RKO (cell line): Measurements from ENCODE around the gene CHST12.
A peak's percentile ranks its signal among the peaks of the same experiment; 100 is the strongest.
"Not testable (repeated sequence)": the region's sequence is repeated elsewhere in the genome, so short reads cannot be mapped to it uniquely, and the experiment has no call there.

Experiments used
- DNase-seq: peaks from one replicate; pipeline ENCODE4 v3.0.0-alpha.2; 2016; ENCODE audit warnings: low spot score

CHST12 gene

DNA sequence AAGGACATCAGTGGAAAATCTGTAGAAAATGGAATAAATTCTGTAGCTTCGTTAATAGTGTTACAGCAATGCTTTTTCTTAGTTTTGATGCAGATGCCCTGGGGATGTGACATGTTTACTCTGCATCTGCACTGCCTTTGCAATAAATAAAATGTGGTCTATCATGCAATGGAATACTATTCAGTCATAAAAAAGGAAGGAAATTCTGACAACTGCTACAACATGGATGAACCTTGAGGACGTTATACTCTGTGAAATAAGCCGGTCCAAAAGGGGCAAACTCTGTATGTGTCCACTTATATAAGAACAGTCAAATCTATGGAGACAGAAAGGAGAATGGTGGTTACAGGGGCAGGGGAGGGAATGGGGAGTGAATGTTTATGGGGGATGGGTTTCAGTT is 59.3 kb downstream of the CHST12 start:
- DNase-seq: no peak

DNA sequence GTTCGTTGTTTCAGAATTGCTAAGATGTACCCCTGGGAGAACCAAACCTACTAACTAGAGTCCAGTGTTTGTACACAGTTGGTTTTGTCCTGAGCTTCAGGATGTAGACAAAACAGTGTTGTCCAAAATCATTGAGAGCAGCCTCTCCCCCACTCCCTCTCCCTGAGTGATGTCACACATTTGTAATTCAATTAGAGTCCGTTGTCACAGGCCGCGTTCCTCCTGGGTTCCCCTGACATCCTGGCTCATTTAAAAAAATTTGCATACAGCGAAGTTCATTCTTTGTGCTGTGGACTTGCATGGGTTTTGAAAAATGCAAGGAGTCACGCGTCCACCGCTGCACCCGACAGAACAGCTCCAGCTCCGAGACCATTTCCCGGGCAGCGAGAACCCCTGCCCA is 62.5 kb downstream of the CHST12 start:
- no peak for DNase-seq

DNA sequence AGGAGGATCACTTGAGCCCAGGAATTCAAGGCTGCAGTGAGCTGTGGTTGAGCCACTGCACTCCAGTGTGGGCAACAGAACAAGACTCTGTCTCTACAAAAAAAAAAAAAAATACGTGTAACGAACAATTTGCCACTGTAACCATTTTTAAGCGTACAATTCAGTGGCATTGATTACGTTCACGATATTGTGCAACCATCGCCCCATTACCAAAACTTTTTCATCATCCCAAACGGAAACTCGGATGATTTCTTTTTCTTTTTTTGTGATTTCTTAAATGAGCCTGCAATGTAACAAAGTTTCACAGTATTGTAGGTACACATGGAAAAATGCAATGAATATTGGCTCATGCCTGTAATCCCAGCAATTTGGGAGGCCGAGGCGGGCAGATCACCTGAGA is 63.3 kb downstream of the CHST12 start:
- DNase-seq: no peak

DNA sequence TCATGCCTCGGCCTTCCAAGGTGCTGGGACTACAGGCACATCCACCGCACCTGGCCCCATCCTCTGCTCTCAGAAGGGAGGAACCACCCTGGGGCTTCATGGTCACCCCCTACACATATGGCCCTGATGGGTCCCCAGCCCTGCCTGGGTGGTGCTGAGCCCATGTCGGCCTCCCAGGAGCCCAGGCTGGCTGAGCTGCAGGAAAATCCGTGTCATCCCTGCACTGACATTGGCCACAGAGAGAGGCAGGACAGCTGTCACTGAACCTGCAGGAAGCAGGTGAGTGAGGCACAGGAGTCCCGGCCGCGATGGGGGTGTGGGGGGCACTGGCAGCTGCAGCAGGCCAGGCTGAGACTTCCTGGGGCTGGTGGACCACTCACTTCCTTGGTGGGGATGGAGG is 64.8 kb downstream of the CHST12 start:
- DNase-seq: no peak

DNA sequence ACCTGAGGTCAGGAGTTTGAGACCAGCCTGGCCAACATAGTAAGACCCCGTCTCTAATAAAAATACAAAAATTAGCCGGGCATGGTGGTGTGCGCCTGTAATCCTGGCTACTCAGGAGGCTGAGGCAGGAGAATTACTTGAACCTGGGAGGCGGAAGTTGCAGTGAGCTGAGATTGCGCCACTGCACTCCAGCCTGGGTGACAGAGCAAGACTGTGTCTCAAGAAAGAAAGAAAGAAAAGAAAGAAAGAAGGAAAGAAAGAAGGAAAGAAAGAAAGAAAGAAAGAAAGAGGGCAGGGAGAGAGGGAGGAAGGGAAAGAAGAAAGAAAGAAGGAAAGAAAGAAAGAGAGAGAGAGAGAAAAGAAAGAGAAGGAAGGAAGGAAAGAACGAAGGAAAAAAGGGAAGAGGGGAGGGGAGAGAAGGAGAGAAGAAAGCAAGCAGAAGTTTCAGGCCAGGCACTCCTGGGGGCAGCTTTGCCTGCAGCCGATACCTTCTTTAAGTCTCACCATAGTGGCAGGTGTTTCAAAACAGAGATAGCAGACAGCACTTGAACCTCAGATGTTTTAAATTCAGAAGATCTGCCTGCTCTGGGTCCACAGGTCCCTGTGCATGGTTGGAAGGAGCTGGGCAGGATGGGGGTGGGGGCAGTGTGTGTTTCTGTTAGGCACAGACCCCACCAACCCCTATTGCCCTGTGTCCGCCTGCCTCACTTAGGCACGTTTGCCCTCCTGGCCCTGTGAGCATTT is 66.2 kb downstream of the CHST12 start:
- DNase-seq: not testable (repeated sequence)

DNA sequence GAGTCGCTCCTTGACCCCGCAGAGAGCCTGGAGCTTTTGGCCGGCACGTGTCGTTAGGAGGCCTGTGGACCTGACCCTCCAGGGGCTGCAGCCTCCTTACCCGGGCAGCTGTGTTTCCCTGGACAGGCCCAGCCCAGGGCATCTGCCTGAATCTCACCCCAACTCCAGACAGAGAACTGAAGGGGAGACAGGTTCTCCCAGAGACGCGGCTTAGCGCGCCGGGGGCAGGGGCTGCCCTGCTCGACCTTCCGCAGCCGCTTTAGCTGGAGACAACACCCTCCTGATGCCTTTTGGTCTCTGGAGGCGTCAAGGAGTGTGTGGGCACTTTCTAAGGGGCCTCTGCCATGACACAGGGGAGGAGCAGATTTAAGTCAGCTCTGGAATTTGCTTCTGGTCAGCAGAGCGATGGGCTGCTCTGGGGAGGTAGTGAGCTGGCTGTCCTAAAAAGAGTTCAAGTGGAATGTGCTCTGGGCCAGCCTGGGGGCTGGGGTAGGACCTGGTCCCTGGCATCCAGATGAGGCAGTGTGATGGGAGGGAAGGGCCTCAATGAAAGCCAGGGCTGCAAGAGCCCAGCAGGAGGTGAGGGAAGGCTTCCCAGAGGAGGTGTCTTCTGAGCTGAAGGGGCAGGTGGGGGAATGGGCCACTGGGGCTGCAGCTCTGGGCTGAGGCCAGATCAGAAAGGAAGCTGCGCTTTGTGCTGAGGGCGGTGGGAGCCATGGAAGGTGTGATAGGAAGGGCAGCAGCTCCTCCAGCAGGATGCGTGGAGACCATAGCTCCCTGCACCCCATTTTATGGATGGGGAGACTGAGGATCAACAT is 67.0 kb downstream of the CHST12 start:
- no peak for DNase-seq

DNA sequence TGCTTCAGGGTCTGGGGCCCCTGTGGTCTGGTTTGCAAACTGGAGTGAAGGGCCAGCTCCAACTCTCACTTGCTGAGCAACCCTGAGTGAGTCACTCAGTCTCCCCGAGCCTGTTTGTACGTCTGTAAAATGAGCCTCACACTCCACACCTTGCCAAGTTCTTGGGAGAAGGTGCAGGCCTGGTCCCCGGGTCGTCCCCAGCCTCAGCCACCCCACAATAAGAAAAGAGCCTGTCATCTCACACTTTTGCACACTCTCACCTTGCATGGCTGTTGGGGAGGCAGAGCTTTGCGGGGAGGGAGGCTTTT is 67.6 kb downstream of the CHST12 start:
- DNase-seq: peak; percentile 32

DNA sequence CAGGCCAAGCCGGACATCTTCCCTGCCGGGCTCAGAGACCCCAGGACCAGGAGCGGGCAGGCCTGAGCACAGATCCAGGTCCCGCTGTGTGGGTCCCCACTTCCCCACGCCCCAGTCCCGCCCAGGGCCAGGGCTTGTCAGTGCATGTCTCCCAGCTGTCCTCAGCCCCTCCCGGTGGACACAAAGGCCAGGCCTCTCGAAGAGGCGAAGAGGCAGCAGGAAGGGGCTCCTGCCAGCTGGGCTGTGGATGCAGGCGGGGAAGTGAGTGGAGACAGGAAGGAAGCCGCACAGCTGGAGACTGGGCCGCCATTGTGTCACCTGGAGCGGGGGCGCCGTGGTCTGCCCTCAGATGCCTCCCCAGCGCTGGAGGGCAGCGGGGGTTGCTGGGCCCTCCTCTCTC is 68.0 kb downstream of the CHST12 start:
- no peak for DNase-seq

DNA sequence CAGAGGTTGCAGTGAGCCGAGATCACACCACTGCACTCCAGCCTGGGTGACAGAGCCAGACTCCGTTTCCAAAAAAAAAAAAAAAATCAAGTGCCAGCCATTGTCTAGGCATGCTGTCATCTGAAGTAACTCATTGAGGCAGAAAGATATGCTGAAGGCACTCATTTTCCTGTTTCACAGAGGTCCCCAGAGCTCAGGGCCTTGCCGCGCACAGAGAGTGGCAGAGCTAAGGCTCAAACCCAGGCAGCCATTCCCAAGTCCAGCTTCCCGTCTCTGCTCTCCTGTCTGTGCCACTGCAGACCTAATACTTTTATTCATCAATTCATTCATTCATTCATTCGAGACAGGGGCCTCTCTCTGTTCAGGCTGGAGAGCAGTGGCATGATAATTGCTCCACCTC is 69.3 kb downstream of the CHST12 start:
- DNase-seq: no peak

DNA sequence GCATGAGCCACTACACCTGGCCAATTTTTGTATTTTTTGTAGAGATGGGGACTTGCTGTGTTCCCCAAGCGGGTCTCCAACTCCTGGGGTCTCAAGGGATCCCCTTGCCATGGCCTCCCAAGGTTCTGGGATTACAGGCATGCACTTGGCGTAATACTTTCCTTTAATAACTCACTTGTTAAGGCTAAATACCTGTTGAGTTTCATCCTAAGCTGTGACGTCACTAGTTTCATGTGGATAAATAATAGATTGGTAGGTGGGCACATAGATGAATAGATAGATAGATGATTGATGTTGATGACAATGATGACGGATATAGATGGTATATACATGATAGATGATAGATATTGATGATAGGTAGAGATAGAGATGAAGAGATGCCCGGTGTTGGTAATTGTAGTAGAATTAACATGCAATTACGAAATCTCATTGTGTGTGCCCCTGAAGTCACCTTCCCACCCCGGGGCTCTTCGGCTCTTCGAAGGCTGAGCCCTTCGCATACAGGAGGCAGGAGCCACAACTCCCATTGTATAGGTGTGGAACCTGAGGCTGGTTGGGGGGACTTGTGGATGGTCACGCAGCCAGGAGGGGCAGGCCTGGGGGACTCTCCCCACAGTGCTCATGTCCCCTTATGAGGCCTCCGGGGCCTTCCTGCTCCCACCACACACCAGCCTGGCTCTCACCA is 70.2 kb downstream of the CHST12 start:
- no peak for DNase-seq

DNA sequence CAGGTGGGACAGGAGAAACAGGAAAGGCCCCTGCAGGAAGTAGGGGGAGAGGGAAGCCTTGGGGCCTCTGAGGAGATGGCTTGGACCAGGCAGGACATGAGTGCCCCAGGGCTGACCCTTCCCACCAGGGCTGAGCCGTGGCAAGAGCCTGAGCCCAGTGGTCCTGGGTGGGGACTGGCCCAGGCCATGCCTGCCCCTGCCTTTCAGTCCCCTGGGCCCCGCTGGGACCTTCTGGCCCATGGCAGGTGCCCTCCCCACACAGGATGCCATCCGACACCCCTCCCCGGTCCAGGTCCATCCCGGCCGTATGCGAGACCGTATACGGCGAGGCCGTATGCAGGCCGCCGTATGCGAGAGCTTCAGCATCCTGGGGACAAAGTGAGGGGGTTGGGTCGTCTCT is 70.8 kb downstream of the CHST12 start:
- DNase-seq: no peak

DNA sequence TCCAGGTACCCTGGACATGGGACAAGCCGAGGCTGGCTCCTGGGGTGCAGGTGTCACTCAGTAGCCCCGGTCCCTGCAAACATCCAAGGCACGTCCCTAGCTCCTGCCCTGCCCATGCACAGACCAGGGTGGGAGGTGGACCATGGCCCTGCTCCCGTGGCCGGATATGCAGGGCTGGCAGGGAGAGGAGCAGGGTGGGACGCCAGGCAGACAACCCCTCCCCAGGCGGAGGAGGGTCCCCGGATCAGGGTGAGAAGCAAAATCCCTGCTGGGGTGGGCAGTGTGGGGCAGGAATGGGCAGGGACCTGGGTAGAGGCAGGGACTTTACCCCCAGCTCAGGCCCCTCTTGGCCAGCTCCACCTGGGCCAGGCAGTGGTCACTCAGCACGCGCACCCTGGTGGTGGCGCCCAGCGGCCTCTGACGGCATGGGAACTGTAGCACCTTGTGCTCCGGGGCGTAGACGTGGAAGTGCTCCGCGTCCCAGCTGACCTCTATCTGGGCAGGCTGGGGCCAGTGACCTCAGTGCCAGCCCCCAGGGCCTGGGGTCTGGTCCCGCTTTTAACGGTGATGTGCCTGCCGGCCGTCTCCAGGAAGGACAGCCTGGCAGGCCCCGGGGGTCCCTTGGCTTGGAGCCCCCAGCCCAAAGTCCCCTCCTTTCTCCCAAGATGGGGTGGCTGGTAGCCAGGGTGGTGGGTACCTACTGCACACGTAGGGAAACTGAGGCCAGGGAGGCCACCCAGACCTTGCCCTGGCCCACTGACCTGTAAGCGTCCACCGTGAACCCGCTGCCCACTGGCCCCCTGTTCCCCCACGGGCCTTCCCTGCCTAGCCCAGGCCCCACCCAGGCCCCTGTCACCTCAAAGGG is 71.6 kb downstream of the CHST12 start:
- DNase-seq: no peak

DNA sequence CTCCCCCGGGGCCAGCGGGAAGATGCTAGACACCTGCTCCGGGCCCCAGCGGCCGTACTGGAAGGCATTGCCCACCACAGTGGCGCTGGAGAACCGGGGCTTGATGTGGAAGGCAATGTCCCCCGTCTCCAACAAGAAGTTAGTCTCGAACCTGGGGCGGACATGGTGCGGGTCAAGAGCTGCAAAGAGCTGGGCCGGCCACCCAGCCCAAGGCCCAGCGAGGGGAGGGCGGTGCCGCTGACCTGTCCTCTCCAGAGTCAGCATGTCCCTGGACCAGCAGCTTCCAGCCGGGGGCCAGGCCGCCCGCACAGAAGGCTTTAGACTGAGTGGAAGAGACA is 72.2 kb downstream of the CHST12 start:
- DNase-seq: no peak

DNA sequence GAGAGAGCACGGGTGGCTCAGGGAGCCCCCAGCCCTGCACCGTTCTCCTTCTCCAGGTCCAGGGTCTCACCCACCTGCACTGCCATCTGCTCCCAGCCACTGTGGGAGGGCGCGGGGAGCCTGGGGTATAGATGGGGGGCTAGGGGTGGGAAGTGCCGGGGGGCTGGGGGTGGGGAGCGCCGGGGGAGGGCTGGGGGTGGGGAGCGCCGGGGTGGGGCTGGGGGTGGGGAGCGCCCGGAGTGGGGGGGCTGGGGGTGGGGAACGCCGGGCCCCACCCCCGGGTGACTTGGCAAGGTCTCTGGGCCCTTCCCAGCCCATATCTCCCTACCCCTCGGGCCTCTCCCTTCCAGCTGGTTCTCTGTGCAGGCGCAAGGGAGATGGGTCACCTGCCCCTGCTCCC is 72.9 kb downstream of the CHST12 start, which contains the start of gene GRIFIN:
Gene GRIFIN (minus strand): TSS at position 101 of the 400 bp plus-strand sequence. CDS start 15 bp downstream, at position 86.
- no peak for DNase-seq

DNA sequence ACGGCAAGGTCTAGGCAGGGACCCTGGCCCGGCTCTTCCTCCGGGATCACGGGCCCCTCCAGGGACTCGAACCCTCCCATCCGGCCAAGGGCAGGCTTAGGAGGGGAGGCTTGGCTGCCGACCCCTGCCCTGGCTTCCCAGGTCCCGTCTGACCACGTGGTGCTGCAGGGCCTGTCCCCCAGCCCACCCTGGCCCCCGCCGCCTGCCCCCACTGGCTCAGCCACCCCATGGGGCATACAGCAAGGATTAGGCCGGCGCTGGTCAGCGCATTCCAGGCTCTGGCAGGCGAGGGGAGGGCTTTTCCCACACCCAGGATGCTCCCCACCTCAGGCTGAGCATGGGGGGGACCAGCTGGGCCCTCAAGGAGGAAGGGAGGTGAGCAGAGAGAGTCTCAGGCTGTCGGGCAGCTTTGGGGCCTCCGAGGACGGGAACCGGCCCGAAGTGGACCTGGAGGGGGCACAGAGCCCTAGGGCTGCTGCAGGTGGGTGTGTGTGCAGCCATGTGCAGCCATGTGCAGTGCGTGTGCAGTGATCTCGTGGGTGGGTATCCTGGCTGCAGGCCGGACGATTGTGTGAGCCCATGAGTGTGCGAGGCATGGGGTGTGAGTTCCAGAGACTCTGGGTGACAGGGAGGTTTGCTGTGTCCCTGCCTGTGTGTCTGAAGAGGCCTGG is 73.5 kb downstream of the CHST12 start:
- no peak for DNase-seq

DNA sequence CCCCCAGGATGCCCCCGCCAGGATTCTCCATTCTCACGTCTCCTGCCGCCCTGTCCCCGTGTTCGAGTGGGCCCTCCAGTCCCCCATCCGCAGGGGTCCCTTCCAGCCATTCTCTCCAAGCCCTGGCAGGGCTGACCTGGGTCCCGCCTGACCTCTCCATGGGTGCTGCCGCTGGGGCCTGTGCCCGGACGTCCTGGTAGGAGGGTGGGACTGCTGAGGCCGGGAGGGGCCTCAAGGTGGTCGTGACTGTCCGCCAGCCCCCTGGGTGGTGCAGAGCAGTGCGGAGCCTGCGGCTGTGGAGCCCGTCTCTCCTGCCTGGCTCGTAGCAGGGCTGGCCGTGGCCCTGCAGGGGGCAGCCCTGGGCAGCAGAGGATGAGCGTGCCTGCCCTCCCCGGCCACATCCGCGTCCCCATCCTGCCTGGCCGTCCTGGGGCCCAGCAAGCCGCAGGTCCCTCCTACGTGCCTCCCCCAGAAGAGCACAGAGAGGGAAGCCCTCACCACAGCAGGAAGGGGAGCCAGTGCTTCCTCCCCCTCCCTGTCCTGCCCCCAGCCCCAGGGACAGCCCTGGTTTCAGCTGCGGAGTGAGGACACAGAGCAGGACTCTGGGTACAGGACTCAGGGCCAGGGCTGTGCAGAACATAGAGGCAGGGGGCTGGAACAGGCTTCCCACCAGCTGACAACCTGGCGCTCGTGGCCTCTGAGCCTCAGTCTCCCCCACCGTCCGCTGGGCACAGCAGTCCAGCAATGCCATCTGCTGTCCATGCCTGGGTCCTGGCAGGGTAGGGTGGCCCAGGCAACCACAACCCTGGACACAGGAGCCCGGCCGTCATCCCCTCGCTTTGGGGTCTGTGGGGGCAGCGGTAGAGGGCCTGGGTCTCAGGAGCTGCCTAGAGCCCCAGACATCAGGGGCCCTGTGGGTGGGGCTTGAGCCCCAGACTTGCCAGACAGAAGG is 74.3 kb downstream of the CHST12 start:
- peak; percentile 19 for DNase-seq

DNA sequence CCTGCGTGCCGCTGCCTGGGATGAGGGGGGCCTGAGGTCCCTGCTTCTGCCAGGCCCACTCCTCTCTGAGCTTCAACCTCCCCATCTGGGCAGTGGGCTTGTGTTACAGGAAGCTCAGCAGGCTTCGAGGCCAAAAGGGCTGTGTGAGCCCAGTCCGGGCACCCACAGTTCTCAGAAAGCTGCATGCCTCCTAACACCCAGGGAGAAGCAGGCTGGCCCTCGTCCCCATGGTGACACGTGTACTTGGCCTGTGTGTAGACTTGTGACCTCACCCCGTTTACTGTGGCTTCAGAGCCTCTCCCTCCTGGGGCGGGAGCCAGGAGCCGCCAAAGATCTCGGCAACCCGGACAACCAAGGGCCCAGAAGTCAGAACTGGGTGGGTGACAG is 75.0 kb downstream of the CHST12 start:
- DNase-seq: peak; percentile 16

DNA sequence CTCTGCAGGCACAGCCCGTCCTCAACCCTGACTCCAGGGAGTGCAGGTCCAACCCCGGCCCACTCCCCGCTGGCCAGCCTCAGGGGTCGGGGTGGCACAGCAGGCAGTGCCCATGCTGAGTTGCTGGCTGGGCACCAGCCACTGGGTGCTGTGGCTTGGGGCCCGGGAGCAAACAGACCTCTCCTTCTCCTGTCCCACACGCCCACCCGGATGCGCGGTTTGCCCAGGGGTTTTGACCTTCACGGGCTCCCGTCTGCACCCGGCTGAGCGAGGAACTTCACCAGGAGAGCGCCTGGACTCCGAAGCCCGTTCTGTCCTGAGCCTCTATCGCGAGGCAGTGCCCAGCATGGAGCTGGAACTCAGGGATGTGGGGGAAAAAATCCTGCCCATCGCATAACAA is 75.4 kb downstream of the CHST12 start:
- DNase-seq: no peak

DNA sequence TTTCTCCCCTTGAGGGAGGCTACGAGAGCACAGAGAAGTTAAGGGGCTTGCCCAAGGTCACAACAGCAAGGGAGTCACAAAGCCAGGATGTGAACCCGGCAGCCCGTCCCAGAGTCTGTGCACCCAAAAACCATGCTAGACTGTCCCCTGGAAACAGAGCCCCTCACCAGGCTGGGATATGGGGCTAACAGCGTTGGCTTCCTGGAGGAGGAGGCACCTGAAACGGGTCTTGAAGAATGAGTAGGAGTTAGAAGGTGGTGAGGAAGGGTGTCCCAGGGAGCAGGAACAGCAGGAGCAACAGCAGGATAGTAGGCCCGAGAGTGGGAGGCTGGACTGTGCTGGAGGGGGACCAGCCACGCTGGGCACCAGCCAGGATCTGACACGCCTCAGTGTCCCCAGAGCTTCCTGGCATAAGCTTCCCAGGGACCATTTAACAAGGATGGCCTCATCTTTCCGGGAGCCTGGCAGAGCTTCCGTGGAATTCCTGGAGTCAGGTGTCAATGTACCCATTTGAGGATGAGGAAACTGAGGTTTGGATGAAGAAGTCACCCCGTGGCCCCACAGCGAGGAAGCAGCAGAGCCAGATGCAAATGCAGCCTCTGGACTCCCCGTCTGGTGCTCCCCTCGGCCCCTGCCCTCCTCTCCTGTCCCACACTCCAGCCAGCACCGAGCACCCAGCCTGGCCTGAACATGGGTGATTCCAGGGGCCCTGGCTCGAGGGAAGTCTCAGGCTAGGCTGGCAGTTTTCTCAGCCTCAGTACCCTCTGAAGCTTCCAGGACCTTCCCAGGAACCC is 76.1 kb downstream of the CHST12 start:
- DNase-seq: no peak

DNA sequence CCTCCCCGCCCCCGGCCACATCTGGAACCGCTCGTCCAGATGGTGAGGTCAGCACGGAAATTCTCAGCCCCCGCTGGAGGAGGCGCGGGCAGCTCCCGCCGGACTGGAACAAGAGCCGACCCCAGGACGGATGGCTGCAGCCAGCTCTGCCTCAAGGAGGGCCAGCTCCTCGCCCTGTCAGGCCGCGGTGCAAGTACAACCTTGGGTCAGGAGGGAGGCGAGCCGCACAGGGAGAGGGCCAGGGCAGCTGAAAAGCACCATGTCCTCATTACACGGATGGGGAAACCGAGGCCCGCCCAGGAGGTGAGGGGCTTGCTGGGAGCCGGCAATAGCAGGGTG is 76.6 kb downstream of the CHST12 start:
- DNase-seq: no peak
